Activated CD8-positive, alpha-beta memory T cell treated with anti-CD3 and anti-CD28 coated beads, Interleukin-2, amount 50 U/mL, for 4 hours (primary cell): ENCODE measurements around the gene TCF7L1.
"Not testable (repeated sequence)": the region's sequence is repeated elsewhere in the genome, so short reads cannot be mapped to it uniquely, and the experiment has no call there.

ENCODE experiments used
- DNase-seq: peaks from one replicate; pipeline ENCODE4 v3.0.0-alpha.2; 2020

TCF7L1 gene

GRCh38 chr2:85291425-85292023, 158.3 kb downstream of the TCF7L1 start:
- no peak for DNase-seq

- DNase-seq: no peak
Observed at GRCh38 chr2:85302121-85302520, 168.9 kb downstream of the TCF7L1 start.

DNA sequence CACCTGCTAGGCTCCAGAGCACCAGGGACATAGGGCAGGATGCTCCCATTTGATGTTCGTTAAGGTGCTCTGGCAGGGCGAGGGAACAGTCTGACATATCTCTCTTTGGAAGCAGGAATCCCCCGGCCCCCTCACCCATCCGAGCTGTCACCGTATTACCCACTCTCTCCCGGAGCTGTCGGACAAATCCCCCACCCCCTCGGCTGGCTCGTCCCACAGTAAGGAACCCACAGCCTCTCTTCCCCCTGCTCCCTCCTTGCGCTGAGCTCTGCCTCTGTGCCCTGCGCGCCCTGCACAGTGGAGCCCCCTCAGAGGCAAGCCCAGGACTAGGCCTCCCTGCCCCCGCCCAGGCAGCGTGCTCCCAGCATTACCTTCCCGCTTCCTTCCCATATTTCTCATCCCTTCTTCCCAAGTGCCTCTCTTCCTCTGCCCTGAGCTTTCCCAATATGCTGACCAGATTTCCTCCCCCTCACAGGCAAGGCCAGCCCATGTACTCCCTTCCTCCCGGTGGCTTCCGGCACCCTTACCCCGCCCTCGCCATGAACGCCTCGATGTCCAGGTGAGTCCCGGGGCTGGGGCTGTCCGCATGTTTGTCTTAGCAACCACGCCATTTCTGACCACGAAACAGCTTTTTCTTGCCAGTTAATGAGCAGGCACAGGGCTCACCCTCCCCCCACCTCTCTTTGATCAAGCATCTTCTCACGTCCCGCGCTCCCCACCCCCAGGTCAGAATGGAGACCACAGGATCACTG, 170.8 kb downstream of the TCF7L1 start:
- no peak for DNase-seq

DNA sequence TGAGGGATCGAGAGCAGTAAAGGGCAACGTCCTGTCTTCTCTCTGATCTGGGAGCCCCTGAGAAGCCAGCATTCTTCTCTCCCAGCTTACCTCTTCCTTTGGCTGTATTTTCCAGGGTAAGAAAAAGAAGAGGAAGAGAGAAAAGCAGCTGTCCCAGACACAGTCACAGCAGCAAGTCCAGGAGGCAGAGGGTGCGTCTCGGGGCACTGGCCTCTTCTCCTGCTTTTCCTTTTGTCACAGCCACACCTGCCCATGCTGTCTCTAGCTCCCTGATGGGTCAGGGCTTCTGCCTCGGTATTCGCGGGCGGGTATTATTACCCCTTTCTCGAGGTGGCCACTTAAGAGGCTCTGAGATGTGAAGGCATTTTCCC, 174.3 kb downstream of the TCF7L1 start:
- no peak for DNase-seq

DNA sequence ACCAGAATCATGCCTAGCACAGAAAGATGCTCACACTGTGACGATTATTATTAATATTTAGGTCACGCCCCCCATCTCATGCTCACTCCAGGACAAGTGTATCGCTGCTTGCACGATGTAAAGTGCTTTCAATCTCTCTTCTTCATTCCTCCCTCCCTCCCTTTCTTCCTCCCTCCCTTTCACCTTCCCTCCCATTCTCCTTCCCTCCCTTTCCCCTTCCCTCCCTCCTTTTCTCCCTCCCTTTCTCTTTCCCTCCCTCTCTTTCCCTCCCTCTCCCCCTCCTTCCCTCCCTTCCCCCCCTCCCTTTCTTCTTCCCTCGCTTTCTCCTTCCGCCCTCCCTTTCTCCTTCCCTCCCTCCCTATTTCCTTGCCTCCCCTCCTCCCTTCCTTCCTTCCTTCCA, 175.0 kb downstream of the TCF7L1 start:
- no peak for DNase-seq

DNA sequence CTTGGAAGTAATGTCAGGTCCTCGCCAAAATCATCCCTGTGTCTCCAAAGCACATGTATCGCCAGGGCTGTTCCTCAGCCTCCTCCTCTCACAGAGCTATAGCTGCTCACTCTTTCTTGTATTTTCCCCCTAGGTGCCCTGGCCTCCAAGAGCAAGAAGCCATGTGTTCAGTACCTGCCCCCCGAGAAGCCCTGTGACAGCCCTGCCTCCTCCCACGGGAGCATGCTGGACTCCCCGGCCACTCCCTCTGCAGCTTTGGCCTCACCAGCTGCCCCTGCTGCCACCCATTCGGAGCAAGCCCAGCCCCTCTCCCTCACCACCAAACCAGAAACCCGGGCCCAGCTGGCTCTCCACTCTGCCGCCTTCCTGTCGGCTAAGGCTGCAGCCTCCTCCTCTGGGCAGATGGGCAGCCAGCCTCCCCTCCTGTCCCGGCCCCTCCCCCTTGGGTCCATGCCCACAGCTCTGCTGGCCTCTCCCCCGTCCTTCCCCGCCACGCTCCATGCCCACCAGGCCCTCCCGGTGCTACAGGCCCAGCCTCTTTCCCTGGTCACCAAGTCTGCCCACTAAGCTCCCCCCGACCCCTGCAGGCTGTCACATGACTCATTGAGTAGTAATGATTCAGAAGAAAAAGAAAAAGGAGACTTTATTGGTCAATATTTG, 175.8 kb downstream of the TCF7L1 start:
- DNase-seq: no peak

GRCh38 chr2:85309699-85310321, 176.6 kb downstream of the TCF7L1 start:
- DNase-seq: no peak

- DNase-seq: no peak
Observed at GRCh38 chr2:85310330-85310729, 177.1 kb downstream of the TCF7L1 start.

DNA sequence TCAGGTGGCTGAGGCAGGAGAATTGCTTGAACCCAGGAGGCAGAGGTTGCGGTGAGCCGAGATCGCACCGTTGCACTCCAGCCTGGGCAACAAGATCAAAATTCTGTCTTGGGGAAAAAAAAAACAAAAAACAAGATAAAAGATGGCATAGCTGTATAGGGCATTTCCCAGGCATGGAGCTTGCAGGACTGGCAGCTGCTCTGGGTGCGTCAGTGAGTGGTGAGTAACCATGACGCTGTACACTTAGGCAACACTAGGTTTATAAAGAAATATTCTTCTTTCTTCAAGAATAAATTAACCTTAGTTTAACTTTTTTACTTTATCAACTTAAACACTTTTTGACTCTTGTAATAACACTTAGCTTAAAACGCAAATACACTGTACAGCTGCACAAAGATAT, 179.2 kb downstream of the TCF7L1 start:
- DNase-seq: no peak

DNA sequence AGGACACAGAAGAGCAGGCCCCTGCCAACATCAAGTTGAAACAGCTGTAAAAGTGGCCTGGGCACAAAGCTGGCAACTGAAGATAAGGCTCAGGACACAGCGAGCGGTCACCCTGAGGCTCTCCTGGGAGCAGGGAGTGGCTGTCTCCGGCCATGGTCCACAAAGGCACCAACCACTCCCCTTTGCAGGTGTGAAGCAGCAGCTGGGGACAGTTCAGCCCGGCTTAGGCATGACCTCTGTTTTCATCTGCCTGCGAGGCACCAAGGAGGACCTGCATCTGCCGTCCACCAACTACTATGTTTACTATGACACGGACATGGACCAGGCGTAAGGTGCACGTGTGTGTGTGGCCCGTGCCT, 181.7 kb downstream of the TCF7L1 start:
- no peak for DNase-seq

DNA sequence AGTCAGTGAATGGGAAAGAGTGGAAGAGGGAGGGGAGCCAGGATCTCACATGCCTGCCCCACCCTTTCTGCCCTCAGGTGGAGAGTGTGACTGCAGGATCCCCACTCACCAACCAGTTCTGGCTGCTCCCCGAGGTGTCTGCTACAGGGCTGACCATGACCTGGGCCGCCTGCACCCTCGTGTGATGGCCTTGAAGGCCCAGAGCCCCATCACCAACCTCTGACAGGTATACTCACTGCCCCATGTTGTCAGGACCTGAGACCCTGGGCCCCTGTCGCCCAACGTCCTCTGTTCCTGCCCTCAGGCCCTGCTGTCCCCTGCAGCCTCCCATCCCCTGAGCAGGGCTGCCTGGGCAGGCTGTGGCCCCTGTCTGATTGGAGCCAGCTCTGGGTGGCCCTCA, 182.7 kb downstream of the TCF7L1 start:
- DNase-seq: not testable (repeated sequence)

GRCh38 chr2:85318222-85319074, 185.3 kb downstream of the TCF7L1 start:
- DNase-seq: no peak

- no peak for DNase-seq
Observed at GRCh38 chr2:85319796-85320195, 186.6 kb downstream of the TCF7L1 start.

- DNase-seq: no peak
Observed at GRCh38 chr2:85323351-85323987, 190.3 kb downstream of the TCF7L1 start.

DNA sequence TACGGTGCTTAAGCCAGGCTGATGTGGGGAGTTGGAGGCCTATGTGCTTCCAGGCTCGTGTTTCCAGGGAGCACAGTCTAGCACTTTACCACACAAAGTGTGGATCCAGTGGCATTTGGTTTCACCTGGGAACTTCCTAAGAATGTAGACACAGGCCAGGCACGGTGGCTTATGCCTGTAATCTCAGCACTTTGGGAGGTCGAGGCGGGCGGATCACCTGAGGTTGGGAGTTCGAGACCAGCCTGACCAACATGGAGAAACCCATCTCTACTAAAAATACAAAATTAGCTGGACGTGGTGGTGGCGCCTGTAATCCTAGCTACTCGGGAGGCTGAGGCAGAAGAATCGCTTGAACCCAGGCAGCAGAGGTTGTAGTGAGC, 190.8 kb downstream of the TCF7L1 start:
- not testable (repeated sequence) for DNase-seq

DNA sequence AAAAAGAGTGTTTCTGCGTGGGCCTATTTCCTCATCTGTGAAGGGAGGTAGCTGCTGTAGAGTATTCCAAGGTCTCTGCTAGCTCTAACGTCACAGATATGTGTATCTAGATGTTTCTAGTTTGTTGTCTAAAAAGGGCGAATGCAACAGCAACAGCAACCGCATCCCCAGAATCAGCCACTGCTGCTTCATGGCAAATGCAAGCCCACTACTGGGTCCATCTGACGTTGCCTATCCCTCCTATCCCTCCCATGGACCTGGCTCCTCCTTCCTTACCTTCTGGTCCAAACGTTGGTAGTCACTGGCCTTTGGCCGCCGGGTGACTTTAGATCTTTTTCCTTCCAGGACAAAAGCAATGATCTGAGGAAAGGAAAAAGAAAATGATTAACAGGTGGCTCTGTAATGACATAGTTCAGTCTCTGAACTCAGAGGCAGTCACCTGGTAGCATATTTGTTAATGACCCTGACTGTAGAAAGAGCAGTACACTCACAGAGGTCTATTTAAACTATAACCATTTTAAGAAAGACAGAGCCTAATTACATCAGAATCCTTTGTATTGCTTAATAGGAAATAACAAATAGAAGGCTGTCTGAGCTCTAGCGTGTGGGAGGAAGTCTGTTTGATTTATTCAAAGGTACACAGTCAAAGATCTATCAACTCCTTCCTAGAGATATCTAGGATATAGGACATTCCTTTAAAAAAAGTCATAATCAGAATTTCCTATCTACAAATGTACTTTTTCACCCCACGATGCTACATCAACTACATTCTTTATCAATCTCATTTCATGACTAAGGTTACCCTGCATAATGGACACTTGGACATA, 191.7 kb downstream of the TCF7L1 start:
- no peak for DNase-seq

DNA sequence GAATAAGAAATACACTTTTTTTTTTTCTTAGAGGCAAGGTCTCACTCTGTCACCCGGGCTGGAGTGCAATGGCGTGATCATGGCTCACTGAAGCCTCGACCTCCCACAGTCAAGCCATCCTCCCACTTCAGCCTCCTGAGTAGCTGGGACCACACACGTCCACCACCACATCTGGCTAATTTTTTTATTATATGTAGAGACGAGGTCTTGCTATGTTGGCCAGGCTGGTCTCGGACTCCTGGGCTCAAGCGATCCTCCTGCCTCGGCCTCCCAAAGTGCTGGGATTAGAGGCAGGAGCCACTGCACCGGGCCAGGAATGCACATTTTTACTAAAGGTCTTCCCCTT, 192.2 kb downstream of the TCF7L1 start:
- DNase-seq: no peak

DNA sequence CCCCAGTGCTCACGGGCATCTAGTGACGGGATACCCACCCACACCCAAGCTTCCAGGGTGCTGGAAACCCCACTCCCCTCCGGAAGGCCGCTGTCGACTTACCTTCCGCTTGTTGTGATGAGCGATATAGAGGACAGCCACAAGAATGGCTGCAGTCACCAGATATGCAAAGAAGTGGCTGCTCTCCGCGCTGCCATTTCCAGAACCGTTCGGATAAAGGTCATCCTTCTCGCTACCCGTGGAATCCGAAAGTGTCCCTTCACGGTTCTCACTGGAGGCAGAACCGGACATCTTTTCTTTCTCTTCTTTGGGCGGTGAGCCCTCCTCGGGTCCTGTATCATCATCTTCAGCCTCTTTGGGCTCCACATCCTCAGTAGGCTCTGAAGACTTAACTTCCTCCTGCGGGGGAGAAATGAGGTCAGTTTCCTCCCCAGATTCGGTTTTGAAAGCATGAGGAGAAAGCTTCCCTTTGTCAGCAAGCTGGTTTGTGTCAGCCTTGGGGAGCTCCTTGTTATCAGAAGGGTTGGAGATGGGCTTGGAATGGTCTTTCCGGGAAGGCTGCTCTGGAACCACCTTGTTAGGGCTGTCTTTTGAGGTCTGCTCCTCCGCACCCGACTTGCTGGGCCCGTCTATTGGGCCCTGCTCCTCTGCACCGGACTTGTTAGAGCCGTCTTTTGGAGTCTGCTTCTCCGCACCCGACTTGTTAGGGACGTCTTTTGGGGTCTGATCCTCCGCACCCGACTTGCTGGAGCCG, 193.4 kb downstream of the TCF7L1 start:
- peak; percentile 39 for DNase-seq

DNA sequence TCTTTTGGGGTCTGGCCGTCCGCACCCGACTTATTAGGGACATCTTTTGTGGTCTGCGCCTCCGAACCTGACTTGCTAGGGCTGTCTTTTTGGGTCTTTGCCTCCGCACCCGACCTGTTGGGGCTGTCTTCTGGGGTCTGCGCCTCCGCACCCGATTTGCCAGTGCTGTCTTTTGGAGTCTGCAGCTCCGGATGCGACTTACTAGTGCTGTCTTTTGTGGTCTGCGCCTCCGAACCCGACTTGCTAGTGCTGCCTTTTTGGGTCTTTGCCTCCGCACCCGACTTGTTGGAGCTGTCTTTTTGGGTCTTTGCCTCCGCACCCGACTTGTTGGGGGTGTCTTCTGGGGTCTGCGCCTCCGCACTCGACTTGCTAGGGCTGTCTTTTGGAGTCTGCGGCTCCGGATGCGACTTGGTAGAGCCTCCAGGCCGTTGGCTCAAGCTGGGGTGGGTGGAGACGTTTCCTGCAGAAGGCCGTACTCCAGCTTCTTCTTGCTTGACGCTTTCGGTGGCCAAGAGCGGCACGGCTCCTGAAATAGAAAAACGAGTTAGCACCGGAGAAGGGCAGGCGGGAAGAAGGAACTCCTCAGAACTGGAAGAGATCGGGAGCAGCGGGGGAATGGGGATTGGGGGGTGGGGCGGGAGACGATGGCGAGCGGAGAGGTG, 194.1 kb downstream of the TCF7L1 start:
- peak; percentile 48 for DNase-seq
